Suprapubic skin (tissue), 3 donors: ENCODE measurements around the gene PYROXD2.

Experiments used
- POLR2A ChIP-seq, 2 donors: fragments of 450-650 bp; IDR thresholded peaks; one replicate each; pipeline ENCODE4 v1.6.1; 2017; ENCODE audit warnings: antibody characterized with exemption in 2 of 2, mild to moderate bottlenecking in 2 of 2, moderate library complexity in 2 of 2
- TF ChIP-seq, protein P1 (sequence below), 2 donors: fragments of 200-600 bp in 1 of 2; fragments of 450-650 bp in 1 of 2; sonication (generic) in 1 of 2; IDR thresholded peaks; one replicate each; pipeline ENCODE4 v1.5.1; 2016 to 2019; ENCODE audit warnings: antibody characterized with exemption in 2 of 2, mild to moderate bottlenecking in 1 of 2, moderate library complexity in 1 of 2

DNA sequence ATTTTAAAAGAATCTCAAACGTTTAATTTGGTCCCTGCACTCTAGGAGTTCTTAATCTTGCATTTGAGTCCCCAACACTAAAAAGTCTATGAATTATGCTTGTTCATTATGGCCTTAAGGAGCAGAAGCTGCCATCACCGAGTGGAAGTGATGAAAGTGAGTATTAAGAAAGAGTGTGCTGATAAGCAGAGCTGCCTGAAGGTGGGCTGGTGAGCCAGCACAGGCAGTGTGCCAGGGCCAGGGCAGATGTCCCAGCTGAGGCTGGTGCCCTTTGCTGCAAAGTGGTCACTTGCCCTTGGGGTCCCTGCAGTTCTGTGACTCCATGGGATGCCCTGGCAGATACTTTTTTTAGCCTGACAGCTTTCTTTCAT lies 74.1 kb downstream of the PYROXD2 start:
- TF ChIP-seq, protein P1, sequence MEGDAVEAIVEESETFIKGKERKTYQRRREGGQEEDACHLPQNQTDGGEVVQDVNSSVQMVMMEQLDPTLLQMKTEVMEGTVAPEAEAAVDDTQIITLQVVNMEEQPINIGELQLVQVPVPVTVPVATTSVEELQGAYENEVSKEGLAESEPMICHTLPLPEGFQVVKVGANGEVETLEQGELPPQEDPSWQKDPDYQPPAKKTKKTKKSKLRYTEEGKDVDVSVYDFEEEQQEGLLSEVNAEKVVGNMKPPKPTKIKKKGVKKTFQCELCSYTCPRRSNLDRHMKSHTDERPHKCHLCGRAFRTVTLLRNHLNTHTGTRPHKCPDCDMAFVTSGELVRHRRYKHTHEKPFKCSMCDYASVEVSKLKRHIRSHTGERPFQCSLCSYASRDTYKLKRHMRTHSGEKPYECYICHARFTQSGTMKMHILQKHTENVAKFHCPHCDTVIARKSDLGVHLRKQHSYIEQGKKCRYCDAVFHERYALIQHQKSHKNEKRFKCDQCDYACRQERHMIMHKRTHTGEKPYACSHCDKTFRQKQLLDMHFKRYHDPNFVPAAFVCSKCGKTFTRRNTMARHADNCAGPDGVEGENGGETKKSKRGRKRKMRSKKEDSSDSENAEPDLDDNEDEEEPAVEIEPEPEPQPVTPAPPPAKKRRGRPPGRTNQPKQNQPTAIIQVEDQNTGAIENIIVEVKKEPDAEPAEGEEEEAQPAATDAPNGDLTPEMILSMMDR (IDR thresholded peaks at IDR 0.05), result no peak
- no peak for TF ChIP-seq POLR2A (IDR thresholded peaks at IDR 0.05)
